Measurements from ENCODE around the gene BUD13.

The BUD13 gene, protein sequence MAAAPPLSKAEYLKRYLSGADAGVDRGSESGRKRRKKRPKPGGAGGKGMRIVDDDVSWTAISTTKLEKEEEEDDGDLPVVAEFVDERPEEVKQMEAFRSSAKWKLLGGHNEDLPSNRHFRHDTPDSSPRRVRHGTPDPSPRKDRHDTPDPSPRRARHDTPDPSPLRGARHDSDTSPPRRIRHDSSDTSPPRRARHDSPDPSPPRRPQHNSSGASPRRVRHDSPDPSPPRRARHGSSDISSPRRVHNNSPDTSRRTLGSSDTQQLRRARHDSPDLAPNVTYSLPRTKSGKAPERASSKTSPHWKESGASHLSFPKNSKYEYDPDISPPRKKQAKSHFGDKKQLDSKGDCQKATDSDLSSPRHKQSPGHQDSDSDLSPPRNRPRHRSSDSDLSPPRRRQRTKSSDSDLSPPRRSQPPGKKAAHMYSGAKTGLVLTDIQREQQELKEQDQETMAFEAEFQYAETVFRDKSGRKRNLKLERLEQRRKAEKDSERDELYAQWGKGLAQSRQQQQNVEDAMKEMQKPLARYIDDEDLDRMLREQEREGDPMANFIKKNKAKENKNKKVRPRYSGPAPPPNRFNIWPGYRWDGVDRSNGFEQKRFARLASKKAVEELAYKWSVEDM

DNA sequence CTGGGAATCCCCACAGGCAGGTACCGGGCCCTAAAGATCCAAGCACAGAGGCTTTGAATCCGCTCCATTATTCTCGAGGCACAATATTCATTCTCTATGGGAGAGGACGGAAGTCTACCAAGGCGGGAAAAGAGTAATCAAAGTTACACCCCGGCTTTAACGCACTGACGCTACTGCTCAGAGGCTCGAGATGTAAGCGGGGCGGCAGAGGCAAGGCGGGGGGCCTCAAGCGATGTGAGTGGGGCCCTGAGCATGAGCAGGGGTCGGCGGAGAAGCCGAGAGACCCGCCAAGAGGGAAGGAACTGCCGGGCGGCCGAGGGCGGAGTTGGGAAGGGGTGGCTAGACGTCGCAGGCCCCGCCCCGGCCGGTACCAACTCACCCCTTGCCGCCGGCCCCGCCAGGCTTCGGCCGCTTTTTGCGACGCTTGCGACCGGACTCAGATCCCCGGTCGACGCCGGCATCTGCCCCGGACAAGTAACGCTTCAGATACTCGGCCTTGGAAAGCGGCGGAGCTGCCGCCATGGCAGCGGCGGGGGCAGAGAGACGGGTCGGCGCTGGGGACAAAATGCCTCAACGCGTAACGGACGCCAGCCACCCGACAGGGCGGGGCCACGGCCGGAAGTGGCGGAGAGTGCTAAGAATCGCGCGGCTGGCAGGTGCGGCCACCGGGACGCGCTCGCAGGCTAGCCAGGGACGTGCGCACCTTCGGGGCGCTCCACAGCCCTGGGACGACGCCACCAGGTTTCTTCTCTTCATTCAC is at the start of gene BUD13:
Gene BUD13, minus strand, starts transcription at position 545 of the 760 bp plus-strand sequence. Its CDS starts 23 bp downstream, at position 522.
- peak within 1 kb of the TSS; percentile 84 to 88 for H3K9ac ChIP-seq (ENCODE audit: low read depth in 1 of 2, low read length in 2 of 2)
- peaks cover 9 to 10% of the 10 kb centered on the region in 2 donors for H3K36me3 ChIP-seq (ENCODE audit: control insufficient read depth in 2 of 2, insufficient read depth in 2 of 2, low read length in 2 of 2)
- peaks cover 9 to 18% of the 10 kb centered on the region in 2 donors for H3K4me1 ChIP-seq (ENCODE audit: control insufficient read depth in 2 of 2, insufficient read depth in 2 of 2, low read length in 2 of 2)
- H3K27ac ChIP-seq (ENCODE audit: low read depth in 2 of 2, low read length in 2 of 2), result peak within 1 kb of the TSS; percentile 91 to 96
- H3K27me3 ChIP-seq (ENCODE audit: control insufficient read depth in 2 of 2, insufficient read depth in 2 of 2, low read length in 2 of 2), result no peaks in the 10 kb centered on the region
- H3K4me3 ChIP-seq (ENCODE audit: low read length in 2 of 2), result peak within 1 kb of the TSS; percentile 91 to 96
- H3K9me3 ChIP-seq (ENCODE audit: control insufficient read depth in 2 of 2, low read length in 2 of 2), result no peaks in the 10 kb centered on the region

DNA sequence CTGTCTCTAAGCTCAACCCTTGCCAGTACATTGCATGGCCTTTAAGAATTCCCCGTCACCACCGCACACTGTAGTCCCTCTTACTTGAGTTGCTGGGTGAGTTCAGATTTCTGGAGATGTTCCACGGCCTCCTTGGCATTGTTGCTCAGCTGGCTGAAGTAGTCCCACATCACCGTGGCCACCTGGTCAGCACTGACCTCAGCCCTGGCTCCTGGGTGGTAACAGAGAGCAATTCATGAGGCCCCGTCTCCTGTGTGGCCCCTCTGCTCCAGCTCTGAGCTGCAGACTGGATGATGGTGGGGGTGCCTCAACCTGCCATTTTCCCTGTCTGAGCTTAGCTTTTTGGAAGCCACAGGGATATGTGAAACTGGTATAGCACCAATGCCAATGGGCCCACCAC is 49.8 kb upstream of the BUD13 start:
- Histone ChIP-seq H3K4me1 (ENCODE audit: control insufficient read depth in 2 of 2, insufficient read depth in 2 of 2, low read length in 2 of 2) (no peaks in the 10 kb centered on the region), H3K4me3 (ENCODE audit: low read length in 2 of 2) (no peak overlapping the region), H3K36me3 (ENCODE audit: control insufficient read depth in 2 of 2, insufficient read depth in 2 of 2, low read length in 2 of 2) (no peaks in the 10 kb centered on the region), H3K27ac (ENCODE audit: low read depth in 2 of 2, low read length in 2 of 2) (no peak overlapping the region), H3K9me3 (ENCODE audit: control insufficient read depth in 2 of 2, low read length in 2 of 2) (no peaks in the 10 kb centered on the region), H3K9ac (ENCODE audit: low read depth in 1 of 2, low read length in 2 of 2) (no peak overlapping the region), H3K27me3 (ENCODE audit: control insufficient read depth in 2 of 2, insufficient read depth in 2 of 2, low read length in 2 of 2) (no peaks in the 10 kb centered on the region)

DNA sequence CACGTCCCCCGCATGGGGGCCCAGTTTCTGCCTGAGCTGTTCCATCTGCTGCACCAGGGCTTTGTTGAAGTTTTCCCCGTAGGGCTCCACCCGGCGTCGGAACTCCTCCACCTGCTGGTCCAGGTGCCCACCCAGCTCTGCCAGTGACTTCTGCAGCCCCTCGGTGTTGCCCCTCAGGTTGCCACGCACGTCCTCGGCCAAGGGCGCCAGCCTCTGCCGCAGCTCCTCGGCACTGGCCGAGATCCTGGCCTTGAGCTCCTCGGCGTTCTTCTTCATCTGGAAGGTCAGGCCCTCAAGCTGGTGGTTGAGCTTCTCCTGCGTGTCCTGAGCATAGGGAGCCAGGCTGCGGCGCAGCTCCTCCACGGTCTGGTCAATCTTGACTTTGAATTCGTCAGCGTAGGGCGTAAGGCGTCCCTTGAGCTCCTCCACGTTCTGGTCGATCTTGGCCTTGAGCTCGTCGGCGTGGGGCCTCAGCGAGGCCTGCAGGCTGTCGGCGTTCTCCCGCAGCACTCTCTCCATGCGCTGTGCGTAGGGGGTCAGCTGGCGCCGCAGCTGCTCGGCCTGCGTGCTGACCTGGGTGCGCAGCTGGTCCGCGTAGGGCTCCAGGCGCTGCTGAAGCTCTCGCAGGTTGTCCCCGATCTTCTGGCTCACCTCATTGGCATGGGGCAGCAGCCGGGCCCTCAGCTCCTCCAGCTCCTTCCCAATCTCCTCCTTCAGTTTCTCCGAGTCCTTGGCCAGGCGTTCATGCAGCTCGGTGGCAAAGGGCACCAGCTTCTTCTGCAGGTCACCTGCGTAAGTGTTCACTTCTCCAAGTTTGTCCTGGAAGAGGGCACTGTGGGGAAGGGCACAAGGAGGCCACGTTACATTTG is 48.5 kb upstream of the BUD13 start:
- Histone ChIP-seq H3K9me3 (ENCODE audit: control insufficient read depth in 2 of 2, low read length in 2 of 2) (no peaks in the 10 kb centered on the region), H3K27ac (ENCODE audit: low read depth in 2 of 2, low read length in 2 of 2) (no peak overlapping the region), H3K4me1 (ENCODE audit: control insufficient read depth in 2 of 2, insufficient read depth in 2 of 2, low read length in 2 of 2) (no peaks in the 10 kb centered on the region), H3K27me3 (ENCODE audit: control insufficient read depth in 2 of 2, insufficient read depth in 2 of 2, low read length in 2 of 2) (no peaks in the 10 kb centered on the region), H3K36me3 (ENCODE audit: control insufficient read depth in 2 of 2, insufficient read depth in 2 of 2, low read length in 2 of 2) (no peaks in the 10 kb centered on the region), H3K4me3 (ENCODE audit: low read length in 2 of 2) (no peak overlapping the region), H3K9ac (ENCODE audit: low read depth in 1 of 2, low read length in 2 of 2) (no peak overlapping the region)

DNA sequence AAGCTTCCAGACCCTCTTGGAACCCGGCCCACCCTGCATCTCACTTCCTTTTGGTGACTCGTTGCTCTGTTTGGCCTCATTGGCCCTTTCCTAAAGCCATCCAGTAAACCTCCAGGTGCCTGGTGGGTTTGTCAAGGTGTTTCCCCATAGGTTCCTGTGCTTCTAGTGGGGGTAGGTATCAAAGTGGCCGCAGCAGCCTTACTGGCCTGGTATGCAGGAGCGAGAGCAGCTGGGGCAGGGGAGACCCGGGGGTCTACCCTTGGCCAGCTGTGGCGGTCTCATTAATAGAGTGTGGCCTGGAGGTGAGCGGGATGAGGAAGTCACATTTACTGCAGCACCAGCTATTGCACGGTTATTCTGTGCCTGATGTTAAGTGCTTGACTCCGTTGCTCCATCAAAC is 46.3 kb upstream of the BUD13 start:
- Histone ChIP-seq H3K27ac (ENCODE audit: low read depth in 2 of 2, low read length in 2 of 2) (no peak overlapping the region), H3K36me3 (ENCODE audit: control insufficient read depth in 2 of 2, insufficient read depth in 2 of 2, low read length in 2 of 2) (no peaks in the 10 kb centered on the region), H3K4me3 (ENCODE audit: low read length in 2 of 2) (no peak overlapping the region), H3K9ac (ENCODE audit: low read depth in 1 of 2, low read length in 2 of 2) (no peak overlapping the region), H3K27me3 (ENCODE audit: control insufficient read depth in 2 of 2, insufficient read depth in 2 of 2, low read length in 2 of 2) (no peaks in the 10 kb centered on the region), H3K9me3 (ENCODE audit: control insufficient read depth in 2 of 2, low read length in 2 of 2) (no peaks in the 10 kb centered on the region), H3K4me1 (ENCODE audit: control insufficient read depth in 2 of 2, insufficient read depth in 2 of 2, low read length in 2 of 2) (no peaks in the 10 kb centered on the region)

DNA sequence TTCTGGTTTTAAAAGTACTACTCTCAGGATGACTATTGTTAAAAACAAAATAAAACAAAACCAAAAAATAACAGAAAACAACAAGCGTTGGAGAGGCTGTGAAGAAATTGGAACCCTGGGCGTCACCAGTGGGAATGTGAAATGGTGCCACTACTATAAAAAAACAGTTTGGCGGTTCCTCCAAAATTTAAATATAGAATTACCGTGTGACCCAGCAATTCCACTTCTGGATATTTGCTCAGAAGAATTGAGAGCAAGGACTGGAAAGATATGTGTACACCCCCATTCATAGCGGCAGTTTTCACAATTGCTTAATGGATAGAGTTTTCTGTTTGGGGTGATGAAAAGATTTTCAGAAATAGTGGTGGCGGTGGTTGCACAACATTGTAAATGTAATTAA is 41.7 kb upstream of the BUD13 start:
- Histone ChIP-seq H3K27ac (ENCODE audit: low read depth in 2 of 2, low read length in 2 of 2) (no peak overlapping the region), H3K9me3 (ENCODE audit: control insufficient read depth in 2 of 2, low read length in 2 of 2) (no peaks in the 10 kb centered on the region), H3K4me3 (ENCODE audit: low read length in 2 of 2) (no peak overlapping the region), H3K27me3 (ENCODE audit: control insufficient read depth in 2 of 2, insufficient read depth in 2 of 2, low read length in 2 of 2) (no peaks in the 10 kb centered on the region), H3K4me1 (ENCODE audit: control insufficient read depth in 2 of 2, insufficient read depth in 2 of 2, low read length in 2 of 2) (no peaks in the 10 kb centered on the region), H3K9ac (ENCODE audit: low read depth in 1 of 2, low read length in 2 of 2) (no peak overlapping the region), H3K36me3 (ENCODE audit: control insufficient read depth in 2 of 2, insufficient read depth in 2 of 2, low read length in 2 of 2) (no peaks in the 10 kb centered on the region)

DNA sequence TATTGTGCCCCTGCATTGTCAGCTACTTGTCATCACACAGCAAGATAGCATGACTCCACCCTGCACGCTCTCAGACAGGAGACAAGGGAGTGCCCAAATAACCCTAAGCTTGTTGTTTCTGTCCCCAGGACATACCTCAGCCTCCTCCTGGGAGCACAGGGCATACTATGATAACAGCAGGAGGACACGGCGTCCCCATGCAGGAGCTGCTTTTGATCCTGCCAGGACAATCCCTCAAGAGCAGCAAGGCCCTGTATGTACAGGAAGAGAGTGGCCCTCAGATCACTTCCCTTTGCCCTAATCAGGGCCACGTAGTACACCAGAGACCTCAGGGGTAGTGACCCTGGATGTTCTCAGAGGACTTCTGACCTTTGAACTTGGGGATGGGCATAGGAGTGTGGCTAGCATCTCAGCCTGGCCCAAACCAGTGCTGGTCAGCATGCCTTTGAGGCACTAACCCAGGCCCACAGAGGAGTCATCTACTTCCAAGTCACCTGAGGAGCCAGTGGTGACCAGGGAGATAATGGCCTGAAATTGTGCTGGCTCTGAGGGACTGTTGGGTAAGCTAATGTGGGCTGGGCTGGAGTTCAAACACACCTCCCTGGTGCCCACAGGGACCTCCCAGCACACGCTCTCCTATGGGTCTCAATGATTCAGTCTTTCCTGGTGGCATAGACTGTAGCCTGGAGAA is 41.1 kb upstream of the BUD13 start:
- no peak overlapping the region for H3K27ac ChIP-seq (ENCODE audit: low read depth in 2 of 2, low read length in 2 of 2)

DNA sequence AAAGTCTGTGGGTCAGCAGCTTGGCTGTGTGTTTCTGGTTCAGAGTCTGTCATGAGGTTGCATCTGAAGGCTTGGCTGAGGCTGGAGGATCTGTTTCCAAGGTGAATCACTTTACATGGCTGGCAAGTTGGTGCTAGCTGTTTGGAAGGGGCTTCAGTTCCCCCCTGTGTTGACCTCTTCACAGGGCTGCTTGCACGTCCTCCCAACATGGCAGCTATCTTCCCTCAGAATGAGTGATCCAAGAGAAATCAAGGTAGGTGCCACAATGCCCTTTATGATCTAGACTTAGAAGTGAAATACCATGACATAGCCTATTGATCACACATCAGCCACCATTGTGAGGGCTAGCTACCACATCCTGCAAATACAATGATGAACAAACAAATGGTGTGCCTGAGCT is 40.4 kb upstream of the BUD13 start:
- H3K4me1 ChIP-seq (ENCODE audit: control insufficient read depth in 2 of 2, insufficient read depth in 2 of 2, low read length in 2 of 2), result peaks cover 0 to 5% of the 10 kb centered on the region in 2 donors
- no peak overlapping the region for H3K4me3 ChIP-seq (ENCODE audit: low read length in 2 of 2)
- no peaks in the 10 kb centered on the region for H3K9me3 ChIP-seq (ENCODE audit: control insufficient read depth in 2 of 2, low read length in 2 of 2)
- H3K27ac ChIP-seq (ENCODE audit: low read depth in 2 of 2, low read length in 2 of 2), result no peak overlapping the region
- H3K36me3 ChIP-seq (ENCODE audit: control insufficient read depth in 2 of 2, insufficient read depth in 2 of 2, low read length in 2 of 2), result no peaks in the 10 kb centered on the region
- H3K27me3 ChIP-seq (ENCODE audit: control insufficient read depth in 2 of 2, insufficient read depth in 2 of 2, low read length in 2 of 2), result no peaks in the 10 kb centered on the region
- no peak overlapping the region for H3K9ac ChIP-seq (ENCODE audit: low read depth in 1 of 2, low read length in 2 of 2)

More for the DNA sequence above, 41.1 kb upstream of the BUD13 start:
- Histone ChIP-seq H3K36me3 (ENCODE audit: control insufficient read depth in 2 of 2, insufficient read depth in 2 of 2, low read length in 2 of 2) (no peaks in the 10 kb centered on the region), H3K4me1 (ENCODE audit: control insufficient read depth in 2 of 2, insufficient read depth in 2 of 2, low read length in 2 of 2) (no peaks in the 10 kb centered on the region), H3K9ac (ENCODE audit: low read depth in 1 of 2, low read length in 2 of 2) (no peak overlapping the region), H3K27me3 (ENCODE audit: control insufficient read depth in 2 of 2, insufficient read depth in 2 of 2, low read length in 2 of 2) (no peaks in the 10 kb centered on the region), H3K4me3 (ENCODE audit: low read length in 2 of 2) (no peak overlapping the region), H3K9me3 (ENCODE audit: control insufficient read depth in 2 of 2, low read length in 2 of 2) (no peaks in the 10 kb centered on the region)

DNA sequence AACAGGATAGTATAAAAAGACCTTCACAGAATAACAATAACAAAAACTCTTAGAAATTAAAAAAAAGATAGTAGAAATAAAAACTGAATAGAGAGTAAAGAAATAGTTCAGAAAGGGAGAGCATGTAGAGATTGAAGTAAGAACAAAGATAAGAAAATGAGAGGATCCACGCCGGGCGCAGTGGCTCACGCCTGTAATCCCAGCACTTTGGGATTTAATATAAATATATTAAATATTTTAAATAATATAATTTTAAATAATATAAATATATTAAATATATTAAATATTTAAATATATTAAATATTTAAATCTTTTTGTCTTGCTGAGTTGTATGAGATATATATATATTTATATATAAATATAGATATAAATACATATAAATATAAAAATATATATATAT is 39.3 kb upstream of the BUD13 start:
- H3K9ac ChIP-seq (ENCODE audit: low read depth in 1 of 2, low read length in 2 of 2), result no peak overlapping the region
- H3K9me3 ChIP-seq (ENCODE audit: control insufficient read depth in 2 of 2, low read length in 2 of 2), result no peaks in the 10 kb centered on the region
- H3K36me3 ChIP-seq (ENCODE audit: control insufficient read depth in 2 of 2, insufficient read depth in 2 of 2, low read length in 2 of 2), result no peaks in the 10 kb centered on the region

DNA sequence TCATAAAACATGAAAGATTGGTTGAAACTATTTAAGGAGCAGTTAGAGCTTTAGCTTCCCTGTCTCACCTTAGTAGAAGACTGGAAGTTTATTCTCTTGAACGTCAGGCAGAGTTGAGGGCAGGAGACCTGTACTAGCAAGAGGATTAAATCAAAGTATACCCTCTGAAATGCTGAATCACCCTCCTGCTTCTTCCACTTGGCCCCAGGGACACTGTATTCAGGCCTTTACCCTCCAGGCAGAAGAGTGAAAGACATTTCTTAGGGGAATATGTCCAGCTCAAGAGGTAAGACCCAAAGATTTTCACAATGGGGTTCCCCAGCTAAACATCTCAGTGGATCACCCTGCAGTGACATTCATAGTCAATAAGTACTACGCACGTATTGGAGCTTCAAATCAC is 38.4 kb upstream of the BUD13 start:
- Histone ChIP-seq H3K36me3 (ENCODE audit: control insufficient read depth in 2 of 2, insufficient read depth in 2 of 2, low read length in 2 of 2) (no peaks in the 10 kb centered on the region), H3K27me3 (ENCODE audit: control insufficient read depth in 2 of 2, insufficient read depth in 2 of 2, low read length in 2 of 2) (no peaks in the 10 kb centered on the region), H3K4me3 (ENCODE audit: low read length in 2 of 2) (no peak overlapping the region), H3K9me3 (ENCODE audit: control insufficient read depth in 2 of 2, low read length in 2 of 2) (no peaks in the 10 kb centered on the region), H3K4me1 (ENCODE audit: control insufficient read depth in 2 of 2, insufficient read depth in 2 of 2, low read length in 2 of 2) (peaks cover 0 to 5% of the 10 kb centered on the region in 2 donors), H3K9ac (ENCODE audit: low read depth in 1 of 2, low read length in 2 of 2) (no peak overlapping the region), H3K27ac (ENCODE audit: low read depth in 2 of 2, low read length in 2 of 2) (no peak overlapping the region)

More for the DNA sequence above, 39.3 kb upstream of the BUD13 start:
- no peak overlapping the region for H3K4me3 ChIP-seq (ENCODE audit: low read length in 2 of 2)
- peaks cover 0 to 5% of the 10 kb centered on the region in 2 donors for H3K4me1 ChIP-seq (ENCODE audit: control insufficient read depth in 2 of 2, insufficient read depth in 2 of 2, low read length in 2 of 2)
- H3K27ac ChIP-seq (ENCODE audit: low read depth in 2 of 2, low read length in 2 of 2), result no peak overlapping the region
- H3K27me3 ChIP-seq (ENCODE audit: control insufficient read depth in 2 of 2, insufficient read depth in 2 of 2, low read length in 2 of 2), result no peaks in the 10 kb centered on the region

Data from mucosa of rectum (tissue), 2 donors.